ENCODE data around the gene KMT2D.

Gene KMT2D

DNA sequence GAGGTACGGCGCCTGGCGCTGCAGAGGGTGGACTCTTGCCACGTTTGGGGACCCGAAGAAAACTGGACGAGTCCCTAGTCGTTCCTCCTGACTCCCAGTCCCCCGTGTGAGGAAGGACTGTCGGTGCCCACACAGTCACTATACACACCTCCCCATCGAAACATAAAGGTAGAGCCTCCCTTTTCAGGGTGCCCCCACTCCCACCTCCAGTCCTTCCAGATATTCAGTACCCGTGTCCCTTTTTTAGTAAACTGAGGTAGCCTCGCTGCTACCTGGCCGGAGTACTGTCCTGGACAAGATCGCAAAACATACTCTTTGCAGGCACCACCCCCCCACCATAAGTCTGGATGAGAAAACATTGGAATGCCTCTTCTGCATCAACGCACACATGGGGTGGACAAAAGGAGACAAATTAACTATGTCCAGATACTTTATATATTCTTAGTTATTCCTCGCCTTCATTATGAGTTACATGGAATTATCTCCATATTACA is 610 bp upstream of the KMT2D start:
- peak overlapping the region; percentile 100 for H3K27ac ChIP-seq (replicated peaks)
- no peak for TF ChIP-seq POLR2AphosphoS5 (IDR thresholded peaks at IDR 0.05; ENCODE audit: low read depth)
- TF ChIP-seq, protein P1, sequence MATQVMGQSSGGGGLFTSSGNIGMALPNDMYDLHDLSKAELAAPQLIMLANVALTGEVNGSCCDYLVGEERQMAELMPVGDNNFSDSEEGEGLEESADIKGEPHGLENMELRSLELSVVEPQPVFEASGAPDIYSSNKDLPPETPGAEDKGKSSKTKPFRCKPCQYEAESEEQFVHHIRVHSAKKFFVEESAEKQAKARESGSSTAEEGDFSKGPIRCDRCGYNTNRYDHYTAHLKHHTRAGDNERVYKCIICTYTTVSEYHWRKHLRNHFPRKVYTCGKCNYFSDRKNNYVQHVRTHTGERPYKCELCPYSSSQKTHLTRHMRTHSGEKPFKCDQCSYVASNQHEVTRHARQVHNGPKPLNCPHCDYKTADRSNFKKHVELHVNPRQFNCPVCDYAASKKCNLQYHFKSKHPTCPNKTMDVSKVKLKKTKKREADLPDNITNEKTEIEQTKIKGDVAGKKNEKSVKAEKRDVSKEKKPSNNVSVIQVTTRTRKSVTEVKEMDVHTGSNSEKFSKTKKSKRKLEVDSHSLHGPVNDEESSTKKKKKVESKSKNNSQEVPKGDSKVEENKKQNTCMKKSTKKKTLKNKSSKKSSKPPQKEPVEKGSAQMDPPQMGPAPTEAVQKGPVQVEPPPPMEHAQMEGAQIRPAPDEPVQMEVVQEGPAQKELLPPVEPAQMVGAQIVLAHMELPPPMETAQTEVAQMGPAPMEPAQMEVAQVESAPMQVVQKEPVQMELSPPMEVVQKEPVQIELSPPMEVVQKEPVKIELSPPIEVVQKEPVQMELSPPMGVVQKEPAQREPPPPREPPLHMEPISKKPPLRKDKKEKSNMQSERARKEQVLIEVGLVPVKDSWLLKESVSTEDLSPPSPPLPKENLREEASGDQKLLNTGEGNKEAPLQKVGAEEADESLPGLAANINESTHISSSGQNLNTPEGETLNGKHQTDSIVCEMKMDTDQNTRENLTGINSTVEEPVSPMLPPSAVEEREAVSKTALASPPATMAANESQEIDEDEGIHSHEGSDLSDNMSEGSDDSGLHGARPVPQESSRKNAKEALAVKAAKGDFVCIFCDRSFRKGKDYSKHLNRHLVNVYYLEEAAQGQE (IDR thresholded peaks at IDR 0.05; ENCODE audit: insufficient replicate concordance, low read depth), result no peak
- TF ChIP-seq SPI1 (IDR thresholded peaks at IDR 0.05; ENCODE audit: borderline replicate concordance, low read depth), result no peak
- TF ChIP-seq GABPA (IDR thresholded peaks at IDR 0.05; ENCODE audit: low read depth), result no peak
- TF ChIP-seq, protein P2, sequence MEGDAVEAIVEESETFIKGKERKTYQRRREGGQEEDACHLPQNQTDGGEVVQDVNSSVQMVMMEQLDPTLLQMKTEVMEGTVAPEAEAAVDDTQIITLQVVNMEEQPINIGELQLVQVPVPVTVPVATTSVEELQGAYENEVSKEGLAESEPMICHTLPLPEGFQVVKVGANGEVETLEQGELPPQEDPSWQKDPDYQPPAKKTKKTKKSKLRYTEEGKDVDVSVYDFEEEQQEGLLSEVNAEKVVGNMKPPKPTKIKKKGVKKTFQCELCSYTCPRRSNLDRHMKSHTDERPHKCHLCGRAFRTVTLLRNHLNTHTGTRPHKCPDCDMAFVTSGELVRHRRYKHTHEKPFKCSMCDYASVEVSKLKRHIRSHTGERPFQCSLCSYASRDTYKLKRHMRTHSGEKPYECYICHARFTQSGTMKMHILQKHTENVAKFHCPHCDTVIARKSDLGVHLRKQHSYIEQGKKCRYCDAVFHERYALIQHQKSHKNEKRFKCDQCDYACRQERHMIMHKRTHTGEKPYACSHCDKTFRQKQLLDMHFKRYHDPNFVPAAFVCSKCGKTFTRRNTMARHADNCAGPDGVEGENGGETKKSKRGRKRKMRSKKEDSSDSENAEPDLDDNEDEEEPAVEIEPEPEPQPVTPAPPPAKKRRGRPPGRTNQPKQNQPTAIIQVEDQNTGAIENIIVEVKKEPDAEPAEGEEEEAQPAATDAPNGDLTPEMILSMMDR (IDR thresholded peaks at IDR 0.05; ENCODE audit: insufficient read depth, low read length), result no peak
- no peak for DNase-seq (ENCODE audit: low read depth in 1 of 2, low spot score in 1 of 2)
- H3K27me3 ChIP-seq (ENCODE audit: insufficient read depth, poor library complexity, severe bottlenecking), result no peaks in the 10 kb centered on the region
- peak overlapping the region; percentile 71 for H3K4me3 ChIP-seq (replicated peaks; ENCODE audit: insufficient read depth, low read length)

DNA sequence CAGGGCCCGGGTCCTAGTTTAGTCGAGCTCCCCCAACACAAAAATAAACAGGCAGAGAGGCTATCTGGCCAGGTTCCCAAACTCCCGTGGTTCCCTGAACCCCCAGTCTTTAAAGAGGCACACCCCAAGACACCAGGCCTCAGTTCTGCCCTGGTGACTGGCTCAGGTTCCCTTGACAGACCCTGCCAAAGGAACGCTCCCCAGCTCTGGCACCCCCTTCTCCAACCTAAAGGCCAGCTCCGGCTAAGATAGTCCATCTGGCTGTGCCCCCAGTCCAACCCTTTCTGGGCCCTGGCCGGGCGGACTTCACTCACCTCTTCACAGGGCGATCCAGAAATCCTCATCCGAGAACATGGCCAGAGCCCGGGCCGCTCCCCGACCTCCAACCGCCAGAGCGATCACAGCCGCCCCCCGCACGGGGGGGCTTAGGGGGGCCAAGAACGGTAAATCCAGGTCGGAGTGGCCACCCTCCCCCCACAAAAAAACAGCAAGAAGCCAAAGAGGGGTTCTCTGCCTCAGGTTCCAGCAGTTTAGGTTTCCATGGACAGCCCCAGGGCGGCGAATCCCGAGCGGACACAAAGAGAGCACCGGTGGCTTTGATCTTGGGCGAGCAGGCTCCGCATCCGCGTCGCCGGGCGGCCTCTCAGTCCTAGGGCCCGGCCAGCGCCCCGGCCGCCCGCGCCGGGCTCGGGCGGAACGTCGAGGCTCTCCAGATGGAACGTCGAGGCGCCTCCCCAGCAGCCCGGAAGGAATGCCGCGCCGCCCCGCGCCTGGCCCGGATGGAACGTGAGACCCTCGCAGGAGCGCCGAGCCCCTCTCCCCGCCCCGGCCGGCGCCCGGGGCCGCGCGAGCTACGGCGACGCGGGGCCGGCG is 1.1 kb downstream of the KMT2D start:
- TF ChIP-seq GABPA (IDR thresholded peaks at IDR 0.05; ENCODE audit: low read depth), result no peak
- TF ChIP-seq, protein P1 (IDR thresholded peaks at IDR 0.05; ENCODE audit: insufficient replicate concordance, low read depth), result no peak
- no peak for TF ChIP-seq SPI1 (IDR thresholded peaks at IDR 0.05; ENCODE audit: borderline replicate concordance, low read depth)
- no peak for TF ChIP-seq POLR2AphosphoS5 (IDR thresholded peaks at IDR 0.05; ENCODE audit: low read depth)
- TF ChIP-seq, protein P2 (IDR thresholded peaks at IDR 0.05; ENCODE audit: insufficient read depth, low read length), result no peak
- no peaks in the 10 kb centered on the region for H3K27me3 ChIP-seq (ENCODE audit: insufficient read depth, poor library complexity, severe bottlenecking)
- peak overlapping the region; percentile 71 for H3K4me3 ChIP-seq (replicated peaks; ENCODE audit: insufficient read depth, low read length)
- no peak for DNase-seq (ENCODE audit: low read depth in 1 of 2, low spot score in 1 of 2)
- peak overlapping the region; percentile 100 for H3K27ac ChIP-seq (replicated peaks)

DNA sequence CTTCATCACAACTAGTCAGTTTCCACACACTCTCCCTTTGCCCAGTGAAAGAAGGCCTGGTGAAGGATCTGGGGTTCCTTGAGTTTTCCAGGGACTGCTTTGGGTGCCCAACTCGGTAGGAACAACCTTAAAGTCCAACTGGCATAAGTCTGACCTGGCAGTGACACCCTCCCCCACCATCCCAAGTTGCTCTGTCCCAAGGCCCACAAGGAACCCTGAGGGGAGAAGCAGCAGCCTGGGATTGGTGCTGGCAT is 1.6 kb downstream of the KMT2D start:
- no peak for DNase-seq (ENCODE audit: low read depth in 1 of 2, low spot score in 1 of 2)
- peak overlapping the region; percentile 100 for H3K27ac ChIP-seq (replicated peaks)
- no peaks in the 10 kb centered on the region for H3K27me3 ChIP-seq (ENCODE audit: insufficient read depth, poor library complexity, severe bottlenecking)
- H3K4me3 ChIP-seq (replicated peaks; ENCODE audit: insufficient read depth, low read length), result peak overlapping the region; percentile 71
- TF ChIP-seq, protein P2 (IDR thresholded peaks at IDR 0.05; ENCODE audit: insufficient read depth, low read length), result no peak
- TF ChIP-seq GABPA (IDR thresholded peaks at IDR 0.05; ENCODE audit: low read depth) (no peak), POLR2AphosphoS5 (IDR thresholded peaks at IDR 0.05; ENCODE audit: low read depth) (no peak), SPI1 (IDR thresholded peaks at IDR 0.05; ENCODE audit: borderline replicate concordance, low read depth) (no peak)
- TF ChIP-seq, protein P1 (IDR thresholded peaks at IDR 0.05; ENCODE audit: insufficient replicate concordance, low read depth), result no peak

Data from HL-60 (cell line).